ENCODE results near the gene ENPP7. TPM values are rescaled to one million over a fixed set of nuclear protein-coding genes. Genes with fewer than 3 reads are reported as not detected.

Gene ENPP7
- total and polyA plus RNA-seq, 3 experiments from 2014 or later, result 0.11 to 0.26 TPM; not detected in 1

DNA sequence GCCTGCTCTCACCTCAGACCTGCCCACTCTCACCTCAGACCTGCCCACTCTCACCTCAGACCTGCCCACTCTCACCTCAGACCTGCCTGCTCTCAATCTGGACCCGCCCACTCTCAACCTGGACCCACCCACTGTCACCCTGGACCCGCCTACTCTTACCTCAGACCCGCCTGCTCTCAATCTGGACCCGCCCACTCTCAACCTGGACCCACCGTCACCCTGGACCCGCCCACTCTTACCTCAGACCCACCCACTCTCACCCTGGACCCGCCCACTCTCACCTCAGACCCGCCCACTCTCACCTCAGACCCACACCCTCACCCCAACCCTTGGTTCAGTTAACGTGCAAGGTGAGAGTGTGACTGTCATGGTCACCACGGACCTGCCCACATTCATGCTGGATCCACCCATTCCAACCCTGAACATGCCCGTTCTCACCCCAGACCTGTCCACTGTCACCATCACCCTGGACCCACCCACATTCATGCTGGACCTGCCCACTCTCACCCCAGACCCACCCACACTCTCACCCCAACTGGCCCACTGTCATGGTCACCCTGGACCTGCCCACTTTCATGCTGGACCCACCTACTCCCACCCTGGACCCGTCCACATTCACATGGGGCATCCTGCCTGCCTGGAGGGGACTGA, 31.2 kb upstream of the ENPP7 start:
- H3K4me1 Mint-ChIP-seq, result no peaks in the 10 kb centered on the region
- H3K27me3 ChIP-seq (ENCODE audit: insufficient read depth, low read length, poor library complexity, severe bottlenecking), result peaks cover 14% of the 10 kb centered on the region
- no peaks in the 10 kb centered on the region for H3K4me1 ChIP-seq (ENCODE audit: insufficient read depth, low read length)
- POLR2A ChIA-PET, result no interaction called here
- CTCF ChIA-PET, result no interaction called here
- no peaks in the 10 kb centered on the region for H3K36me3 ChIP-seq (ENCODE audit: insufficient read depth, low read length)
- H3K9me3 ChIP-seq (ENCODE audit: low read length), result no peaks in the 10 kb centered on the region
- no peak overlapping the region for H3K4me3 ChIP-seq (ENCODE audit: low read length)
- no peaks in the 10 kb centered on the region for H3K9me3 Mint-ChIP-seq
- H3K27me3 Mint-ChIP-seq, result peaks cover 20 to 32% of the 10 kb centered on the region in 2 donors
- H3K27ac ChIP-seq (ENCODE audit: low read depth, low read length), result no peak overlapping the region
- H3K4me3 Mint-ChIP-seq, result no peak overlapping the region
- DNase-seq, result no peak
- no peaks in the 10 kb centered on the region for H3K36me3 Mint-ChIP-seq
- peak overlapping the region in 1 of 8 donors; percentile 50 for H3K27ac Mint-ChIP-seq

DNA sequence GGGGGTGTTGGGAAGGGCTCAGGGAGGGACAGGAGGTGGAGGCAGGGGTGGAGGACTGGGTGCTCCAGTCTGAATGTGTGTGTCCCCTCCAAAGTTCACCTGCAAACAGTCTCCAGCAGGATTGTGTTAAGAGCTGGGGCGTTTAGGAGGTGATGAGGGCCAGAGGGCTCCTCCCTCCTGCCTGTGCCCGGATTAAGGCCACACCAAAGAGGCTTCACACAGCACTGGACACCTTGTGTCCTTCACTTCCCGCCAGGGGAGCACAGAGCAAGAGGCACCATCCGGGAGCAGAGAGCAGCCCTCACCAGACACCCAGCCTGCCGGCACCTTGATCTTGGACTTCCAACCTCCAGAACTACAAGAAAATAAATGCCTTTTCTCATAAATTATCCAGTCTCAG, 30.2 kb upstream of the ENPP7 start:
- H3K27me3 Mint-ChIP-seq, result peaks cover 22 to 29% of the 10 kb centered on the region in 2 donors
- no peaks in the 10 kb centered on the region for H3K4me1 Mint-ChIP-seq
- no peak overlapping the region for H3K27ac Mint-ChIP-seq
- H3K36me3 ChIP-seq (ENCODE audit: insufficient read depth, low read length), result no peaks in the 10 kb centered on the region
- H3K9me3 Mint-ChIP-seq, result no peaks in the 10 kb centered on the region
- H3K4me3 ChIP-seq (ENCODE audit: low read length), result no peak overlapping the region
- ChIA-PET CTCF (no interaction called here), POLR2A (no interaction called here)
- no peak overlapping the region for H3K27ac ChIP-seq (ENCODE audit: low read depth, low read length)
- H3K4me1 ChIP-seq (ENCODE audit: insufficient read depth, low read length), result no peaks in the 10 kb centered on the region
- no peak overlapping the region for H3K4me3 Mint-ChIP-seq
- no peaks in the 10 kb centered on the region for H3K9me3 ChIP-seq (ENCODE audit: low read length)
- no peaks in the 10 kb centered on the region for H3K36me3 Mint-ChIP-seq
- no peak for DNase-seq
- H3K27me3 ChIP-seq (ENCODE audit: insufficient read depth, low read length, poor library complexity, severe bottlenecking), result peaks cover 10% of the 10 kb centered on the region

DNA sequence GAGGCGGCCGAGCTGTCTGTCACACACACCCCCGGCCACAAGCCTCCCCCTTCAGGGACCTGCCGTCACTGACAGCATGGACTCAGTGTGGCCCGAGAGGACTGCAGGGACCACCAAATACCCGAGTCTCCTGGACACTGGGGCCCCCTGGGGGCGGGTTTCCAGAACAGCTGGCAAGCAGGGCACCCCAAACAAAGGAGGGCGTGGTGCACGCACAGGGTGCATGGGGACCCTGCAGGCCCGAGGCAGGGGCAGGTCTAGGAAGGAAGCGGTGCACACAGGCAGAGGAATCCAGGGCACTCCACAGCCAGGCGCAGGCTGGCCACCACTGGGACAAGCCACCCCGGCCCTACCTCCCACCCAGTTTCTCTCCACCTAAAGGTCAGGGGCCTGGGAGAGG, 28.7 kb upstream of the ENPP7 start:
- POLR2A ChIA-PET, result no interaction called here
- H3K4me3 ChIP-seq (ENCODE audit: low read length), result no peak overlapping the region
- H3K27me3 ChIP-seq (ENCODE audit: insufficient read depth, low read length, poor library complexity, severe bottlenecking), result no peaks in the 10 kb centered on the region
- no peak for DNase-seq
- no peaks in the 10 kb centered on the region for H3K36me3 ChIP-seq (ENCODE audit: insufficient read depth, low read length)
- Mint-ChIP-seq H3K9me3 (no peaks in the 10 kb centered on the region), H3K27me3 (peaks cover 14 to 18% of the 10 kb centered on the region in 2 donors), H3K36me3 (no peaks in the 10 kb centered on the region), H3K4me1 (no peaks in the 10 kb centered on the region), H3K4me3 (no peak overlapping the region), H3K27ac (no peak overlapping the region)
- CTCF ChIA-PET, result no interaction called here
- no peaks in the 10 kb centered on the region for H3K4me1 ChIP-seq (ENCODE audit: insufficient read depth, low read length)
- H3K27ac ChIP-seq (ENCODE audit: low read depth, low read length), result no peak overlapping the region
- no peaks in the 10 kb centered on the region for H3K9me3 ChIP-seq (ENCODE audit: low read length)

DNA sequence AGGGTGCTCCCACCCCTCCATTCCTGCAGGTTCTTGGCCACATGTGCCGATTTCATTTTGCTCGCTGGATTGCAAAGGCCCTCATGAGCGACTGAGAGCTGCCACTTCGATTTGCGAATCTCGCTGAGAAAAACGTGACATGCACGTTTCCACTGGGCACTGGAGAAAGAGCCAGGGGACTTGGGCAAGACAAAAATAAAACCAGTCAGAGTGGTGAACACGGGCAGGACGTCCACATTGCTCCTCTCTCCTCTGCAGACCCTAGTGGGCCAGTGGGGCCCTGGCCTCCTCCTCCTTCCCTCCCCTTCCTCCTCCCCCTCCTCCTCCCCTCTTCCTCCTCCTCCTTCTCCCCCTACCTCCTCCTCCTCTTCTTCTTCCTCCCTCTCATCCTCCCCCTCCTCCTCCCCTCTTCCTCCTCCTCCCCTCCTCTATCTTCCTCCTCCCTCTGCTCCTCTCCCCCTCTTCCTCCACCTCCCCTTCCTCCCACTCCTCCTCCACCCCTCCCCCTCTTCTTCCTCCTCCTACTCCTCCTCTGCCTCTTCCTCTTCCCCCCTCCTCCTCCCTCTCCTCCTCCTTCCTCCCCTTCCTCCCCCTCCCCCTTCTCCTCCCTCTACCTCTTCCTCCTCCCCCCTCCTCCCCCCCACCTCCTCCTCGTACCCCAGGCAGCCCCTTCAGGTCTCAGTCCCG, 28.1 kb upstream of the ENPP7 start:
- CTCF ChIA-PET, result no interaction called here
- no peak overlapping the region for H3K27ac Mint-ChIP-seq
- H3K9me3 ChIP-seq (ENCODE audit: low read length), result no peaks in the 10 kb centered on the region

DNA sequence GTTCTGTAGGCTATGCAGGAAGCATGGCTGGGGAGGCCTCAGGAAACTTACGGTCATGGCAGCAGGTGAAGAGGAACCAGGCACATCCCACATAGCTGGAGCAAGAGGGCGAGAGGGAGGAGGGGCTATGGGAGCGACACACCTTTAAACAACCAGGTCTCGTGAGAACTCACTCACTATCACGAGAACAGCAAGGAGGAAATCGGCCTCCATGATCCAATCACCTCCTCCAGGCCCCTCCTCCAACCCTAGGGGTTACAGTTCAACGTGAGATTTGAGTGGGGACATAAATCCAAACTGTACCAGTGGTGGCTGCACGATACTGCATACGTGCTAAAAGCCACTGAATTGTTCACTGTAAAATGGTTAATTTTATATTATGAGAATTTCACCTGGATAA, 26.1 kb upstream of the ENPP7 start:
- H3K4me1 ChIP-seq (ENCODE audit: insufficient read depth, low read length), result peaks cover 4% of the 10 kb centered on the region
- no peak overlapping the region for H3K27ac ChIP-seq (ENCODE audit: low read depth, low read length)
- no peaks in the 10 kb centered on the region for H3K36me3 ChIP-seq (ENCODE audit: insufficient read depth, low read length)
- POLR2A ChIA-PET, result no interaction called here
- Mint-ChIP-seq H3K27me3 (peaks cover 3 to 8% of the 10 kb centered on the region in 2 donors), H3K9me3 (no peaks in the 10 kb centered on the region), H3K4me1 (peaks cover 0 to 2% (median 2%) of the 10 kb centered on the region in 3 donors), H3K36me3 (no peaks in the 10 kb centered on the region), H3K4me3 (no peak overlapping the region), H3K27ac (no peak overlapping the region)
- no peaks in the 10 kb centered on the region for H3K9me3 ChIP-seq (ENCODE audit: low read length)
- no peak overlapping the region for H3K4me3 ChIP-seq (ENCODE audit: low read length)
- H3K27me3 ChIP-seq (ENCODE audit: insufficient read depth, low read length, poor library complexity, severe bottlenecking), result no peaks in the 10 kb centered on the region
- CTCF ChIA-PET, result no interaction called here
- DNase-seq, result no peak

More for the DNA sequence above, 28.1 kb upstream of the ENPP7 start:
- no peak for DNase-seq
- H3K36me3 Mint-ChIP-seq, result no peaks in the 10 kb centered on the region
- H3K27me3 Mint-ChIP-seq, result peaks cover 10 to 12% of the 10 kb centered on the region in 2 donors
- H3K9me3 Mint-ChIP-seq, result no peaks in the 10 kb centered on the region
- no peak overlapping the region for H3K4me3 ChIP-seq (ENCODE audit: low read length)
- no peaks in the 10 kb centered on the region for H3K4me1 Mint-ChIP-seq
- H3K4me3 Mint-ChIP-seq, result no peak overlapping the region
- no peaks in the 10 kb centered on the region for H3K27me3 ChIP-seq (ENCODE audit: insufficient read depth, low read length, poor library complexity, severe bottlenecking)
- H3K27ac ChIP-seq (ENCODE audit: low read depth, low read length), result no peak overlapping the region
- H3K36me3 ChIP-seq (ENCODE audit: insufficient read depth, low read length), result no peaks in the 10 kb centered on the region
- H3K4me1 ChIP-seq (ENCODE audit: insufficient read depth, low read length), result no peaks in the 10 kb centered on the region
- POLR2A ChIA-PET, result no interaction called here

DNA sequence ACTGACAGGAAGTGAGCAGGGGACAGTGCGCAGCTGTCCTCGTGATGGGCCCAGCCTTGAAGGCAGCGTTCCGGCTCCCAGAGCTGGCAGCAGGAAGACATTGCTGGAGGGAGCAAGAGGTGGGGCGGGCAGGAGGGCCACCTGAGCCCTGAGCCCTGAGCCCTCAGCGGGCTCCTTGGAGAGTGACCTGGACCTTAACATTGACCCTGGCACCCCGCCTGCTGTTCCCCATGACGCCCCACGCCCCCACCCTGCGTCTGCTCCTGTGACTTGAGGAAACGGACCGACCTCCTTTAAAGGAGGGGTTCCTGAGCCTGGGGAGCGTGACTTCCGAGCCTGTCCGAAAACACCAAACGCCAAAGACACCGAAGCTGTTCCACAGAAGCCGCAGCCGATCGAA, 25.1 kb upstream of the ENPP7 start:
- no peaks in the 10 kb centered on the region for H3K27me3 ChIP-seq (ENCODE audit: insufficient read depth, low read length, poor library complexity, severe bottlenecking)
- H3K4me1 Mint-ChIP-seq, result peaks cover 0 to 2% (median 2%) of the 10 kb centered on the region in 3 donors
- H3K9me3 ChIP-seq (ENCODE audit: low read length), result no peaks in the 10 kb centered on the region
- ChIA-PET POLR2A (no interaction called here), CTCF (no interaction called here)
- peaks cover 4% of the 10 kb centered on the region for H3K4me1 ChIP-seq (ENCODE audit: insufficient read depth, low read length)
- DNase-seq, result no peak
- no peaks in the 10 kb centered on the region for H3K9me3 Mint-ChIP-seq
- no peak overlapping the region for H3K4me3 ChIP-seq (ENCODE audit: low read length)
- H3K36me3 Mint-ChIP-seq, result no peaks in the 10 kb centered on the region
- H3K4me3 Mint-ChIP-seq, result no peak overlapping the region
- H3K27ac ChIP-seq (ENCODE audit: low read depth, low read length), result no peak overlapping the region
- no peak overlapping the region for H3K27ac Mint-ChIP-seq
- peaks cover 0 to 4% of the 10 kb centered on the region in 2 donors for H3K27me3 Mint-ChIP-seq
- no peaks in the 10 kb centered on the region for H3K36me3 ChIP-seq (ENCODE audit: insufficient read depth, low read length)

DNA sequence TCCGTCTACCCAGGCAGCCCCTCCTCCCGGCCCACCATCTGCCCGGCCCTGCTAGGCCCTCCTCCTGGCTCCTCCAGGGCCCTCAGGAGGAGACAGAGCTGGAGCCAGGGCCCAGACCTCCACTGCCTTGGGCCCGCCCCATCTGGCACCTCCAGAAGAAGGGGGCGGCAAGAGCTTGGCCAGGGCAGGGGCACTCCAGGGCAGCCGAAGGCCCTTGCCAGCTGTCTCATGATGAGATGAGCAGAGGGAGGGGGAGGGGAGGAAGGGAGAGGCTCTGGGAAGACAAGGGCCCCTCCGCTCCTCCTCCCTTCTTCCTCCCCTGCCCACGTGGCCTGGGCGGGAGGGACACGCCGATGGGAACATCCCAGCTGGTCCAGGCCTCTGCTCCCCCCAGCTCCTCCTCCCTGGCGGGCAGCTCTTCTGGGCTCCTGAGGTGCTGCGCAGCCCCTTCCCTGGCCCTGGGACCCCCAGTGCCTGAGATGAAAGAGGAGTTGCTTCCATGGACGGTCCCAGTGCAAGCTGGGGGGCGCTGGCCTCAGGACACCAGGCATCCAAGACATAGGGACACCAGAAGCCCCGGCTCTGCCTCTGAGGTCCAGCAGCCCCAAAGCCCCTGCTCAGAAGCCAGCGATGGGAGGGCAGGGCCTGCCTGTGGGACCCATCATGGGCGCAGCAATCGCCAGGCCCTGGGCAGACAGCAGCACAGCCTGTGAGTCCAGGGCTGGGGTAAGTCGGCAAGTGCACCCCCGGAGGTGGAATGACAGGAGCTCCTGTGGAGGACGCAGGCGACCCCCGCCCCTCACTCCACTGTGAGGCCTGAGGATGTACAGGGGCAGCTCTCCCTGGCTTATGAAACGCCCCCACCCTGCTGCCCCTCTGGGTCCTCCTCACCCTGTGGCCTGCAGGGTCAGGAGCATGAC, 23.6 kb upstream of the ENPP7 start:
- Histone ChIP-seq H3K27me3 (ENCODE audit: insufficient read depth, low read length, poor library complexity, severe bottlenecking) (no peaks in the 10 kb centered on the region), H3K36me3 (ENCODE audit: insufficient read depth, low read length) (no peaks in the 10 kb centered on the region), H3K4me3 (ENCODE audit: low read length) (no peak overlapping the region), H3K4me1 (ENCODE audit: insufficient read depth, low read length) (peaks cover 4% of the 10 kb centered on the region), H3K9me3 (ENCODE audit: low read length) (no peaks in the 10 kb centered on the region), H3K27ac (ENCODE audit: low read depth, low read length) (no peak overlapping the region)
- Mint-ChIP-seq H3K9me3 (no peaks in the 10 kb centered on the region), H3K27me3 (peaks cover 4 to 9% of the 10 kb centered on the region in 2 donors), H3K4me3 (no peak overlapping the region), H3K36me3 (no peaks in the 10 kb centered on the region), H3K27ac (no peak overlapping the region), H3K4me1 (peaks cover 0 to 2% (median 2%) of the 10 kb centered on the region in 3 donors)
- no peak for DNase-seq
- CTCF ChIA-PET, result no interaction called here
- POLR2A ChIA-PET, result no interaction called here
